ENCODE results near the gene DNAI7.

DNA sequence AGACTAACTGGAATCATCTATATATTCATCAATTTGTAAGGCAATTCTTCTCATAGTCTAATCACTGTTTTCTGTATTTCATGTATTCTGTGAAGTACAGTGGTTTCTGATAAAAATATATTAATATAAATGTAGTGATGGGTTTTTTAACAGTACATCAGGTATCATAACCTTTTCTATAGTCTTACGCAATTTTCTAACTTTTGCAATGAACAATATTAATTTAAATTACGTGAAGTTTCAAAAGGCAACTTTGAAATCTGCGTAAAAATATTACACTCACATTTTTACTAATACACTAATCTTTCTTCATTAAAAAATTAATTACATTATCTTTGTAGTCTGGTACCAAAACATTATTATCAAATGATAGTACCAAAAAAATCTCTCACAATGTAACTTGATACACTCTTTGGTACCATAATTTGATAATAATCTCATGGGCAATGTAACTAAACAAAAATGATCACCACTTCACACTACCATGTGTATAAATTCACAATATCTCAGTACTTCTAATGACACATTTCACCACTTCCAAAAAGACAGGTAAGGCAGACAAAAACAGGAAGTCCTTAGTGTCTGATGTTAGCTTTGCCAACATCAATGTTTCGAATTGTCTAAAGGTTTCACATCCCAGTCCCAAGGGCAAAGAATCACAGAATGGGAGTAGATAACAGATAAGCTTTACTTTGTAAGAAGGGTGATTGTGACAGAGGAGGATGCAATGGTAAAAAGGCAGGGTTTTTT is 8.7 kb downstream of the DNAI7 start:
- TF ChIP-seq, protein P1, sequence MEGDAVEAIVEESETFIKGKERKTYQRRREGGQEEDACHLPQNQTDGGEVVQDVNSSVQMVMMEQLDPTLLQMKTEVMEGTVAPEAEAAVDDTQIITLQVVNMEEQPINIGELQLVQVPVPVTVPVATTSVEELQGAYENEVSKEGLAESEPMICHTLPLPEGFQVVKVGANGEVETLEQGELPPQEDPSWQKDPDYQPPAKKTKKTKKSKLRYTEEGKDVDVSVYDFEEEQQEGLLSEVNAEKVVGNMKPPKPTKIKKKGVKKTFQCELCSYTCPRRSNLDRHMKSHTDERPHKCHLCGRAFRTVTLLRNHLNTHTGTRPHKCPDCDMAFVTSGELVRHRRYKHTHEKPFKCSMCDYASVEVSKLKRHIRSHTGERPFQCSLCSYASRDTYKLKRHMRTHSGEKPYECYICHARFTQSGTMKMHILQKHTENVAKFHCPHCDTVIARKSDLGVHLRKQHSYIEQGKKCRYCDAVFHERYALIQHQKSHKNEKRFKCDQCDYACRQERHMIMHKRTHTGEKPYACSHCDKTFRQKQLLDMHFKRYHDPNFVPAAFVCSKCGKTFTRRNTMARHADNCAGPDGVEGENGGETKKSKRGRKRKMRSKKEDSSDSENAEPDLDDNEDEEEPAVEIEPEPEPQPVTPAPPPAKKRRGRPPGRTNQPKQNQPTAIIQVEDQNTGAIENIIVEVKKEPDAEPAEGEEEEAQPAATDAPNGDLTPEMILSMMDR (IDR thresholded peaks at IDR 0.05): no peak
- no peak for TF ChIP-seq POLR2A (IDR thresholded peaks at IDR 0.05)
- TF ChIP-seq EP300 (IDR thresholded peaks at IDR 0.05): no peak
